Mammary epithelial cell (primary cell): ENCODE data around the gene SRXN1.

Experiments
- EZH2 ChIP-seq: IDR thresholded peaks from 2 replicates; pipeline ENCODE4 v1.6.1; 2012; ENCODE audit warnings: low read length, inconsistent platforms, borderline replicate concordance
- TF ChIP-seq, protein P1 (sequence below), 2 donors: IDR thresholded peaks in 1 of 2; conservative IDR thresholded peaks in 1 of 2; 2 replicates each; pipeline ENCODE4 v1.5.1; 2011 to 2012; ENCODE audit warnings: inconsistent platforms in 2 of 2, low read length in 2 of 2, mild to moderate bottlenecking in 2 of 2, control low read depth in 1 of 2, low read depth in 1 of 2; ENCODE audit not compliant: insufficient read depth in 1 of 2; ENCODE audit errors: extremely low read depth in 1 of 2

DNA sequence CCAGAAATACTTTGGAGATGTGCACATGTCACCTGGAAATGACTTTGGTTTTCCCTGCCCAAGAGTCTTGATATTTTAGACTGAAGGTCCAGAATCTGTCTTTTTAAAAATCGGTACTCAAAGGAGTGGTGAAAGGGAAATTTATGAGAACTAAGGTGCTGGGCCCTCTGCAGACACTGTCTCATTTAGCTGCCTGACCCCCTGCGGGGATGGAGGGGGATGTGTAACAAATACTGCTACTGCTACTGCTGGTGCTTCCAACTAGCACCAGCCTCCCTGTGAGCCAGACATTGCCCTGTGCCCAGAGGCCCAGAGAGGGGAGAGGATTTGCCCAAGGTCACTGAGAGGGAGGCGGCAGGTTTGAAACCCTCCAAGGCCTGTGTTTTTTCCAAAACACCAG lies 15.6 kb upstream of the SRXN1 start:
- TF ChIP-seq, protein P1, sequence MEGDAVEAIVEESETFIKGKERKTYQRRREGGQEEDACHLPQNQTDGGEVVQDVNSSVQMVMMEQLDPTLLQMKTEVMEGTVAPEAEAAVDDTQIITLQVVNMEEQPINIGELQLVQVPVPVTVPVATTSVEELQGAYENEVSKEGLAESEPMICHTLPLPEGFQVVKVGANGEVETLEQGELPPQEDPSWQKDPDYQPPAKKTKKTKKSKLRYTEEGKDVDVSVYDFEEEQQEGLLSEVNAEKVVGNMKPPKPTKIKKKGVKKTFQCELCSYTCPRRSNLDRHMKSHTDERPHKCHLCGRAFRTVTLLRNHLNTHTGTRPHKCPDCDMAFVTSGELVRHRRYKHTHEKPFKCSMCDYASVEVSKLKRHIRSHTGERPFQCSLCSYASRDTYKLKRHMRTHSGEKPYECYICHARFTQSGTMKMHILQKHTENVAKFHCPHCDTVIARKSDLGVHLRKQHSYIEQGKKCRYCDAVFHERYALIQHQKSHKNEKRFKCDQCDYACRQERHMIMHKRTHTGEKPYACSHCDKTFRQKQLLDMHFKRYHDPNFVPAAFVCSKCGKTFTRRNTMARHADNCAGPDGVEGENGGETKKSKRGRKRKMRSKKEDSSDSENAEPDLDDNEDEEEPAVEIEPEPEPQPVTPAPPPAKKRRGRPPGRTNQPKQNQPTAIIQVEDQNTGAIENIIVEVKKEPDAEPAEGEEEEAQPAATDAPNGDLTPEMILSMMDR (conservative IDR thresholded peaks at IDR 0.05 in 1 of 2, IDR thresholded peaks at IDR 0.05 in 1 of 2; ENCODE audit: extremely low read depth in 1 of 2, insufficient read depth in 1 of 2, low read depth in 1 of 2, low read length in 2 of 2) = no peak
- no peak for TF ChIP-seq EZH2
